HL-60/S4 (cell line): ENCODE data around the gene OSER1.

Source experiments
- in situ Hi-C: fragments of 300-500 bp; cut with MboI; formaldehyde crosslinking; loops from 2 replicates; pipeline ENCODE4 v1.14.3; 2022; ENCODE audit warnings: low sequenced_read_pairs

Gene OSER1

DNA sequence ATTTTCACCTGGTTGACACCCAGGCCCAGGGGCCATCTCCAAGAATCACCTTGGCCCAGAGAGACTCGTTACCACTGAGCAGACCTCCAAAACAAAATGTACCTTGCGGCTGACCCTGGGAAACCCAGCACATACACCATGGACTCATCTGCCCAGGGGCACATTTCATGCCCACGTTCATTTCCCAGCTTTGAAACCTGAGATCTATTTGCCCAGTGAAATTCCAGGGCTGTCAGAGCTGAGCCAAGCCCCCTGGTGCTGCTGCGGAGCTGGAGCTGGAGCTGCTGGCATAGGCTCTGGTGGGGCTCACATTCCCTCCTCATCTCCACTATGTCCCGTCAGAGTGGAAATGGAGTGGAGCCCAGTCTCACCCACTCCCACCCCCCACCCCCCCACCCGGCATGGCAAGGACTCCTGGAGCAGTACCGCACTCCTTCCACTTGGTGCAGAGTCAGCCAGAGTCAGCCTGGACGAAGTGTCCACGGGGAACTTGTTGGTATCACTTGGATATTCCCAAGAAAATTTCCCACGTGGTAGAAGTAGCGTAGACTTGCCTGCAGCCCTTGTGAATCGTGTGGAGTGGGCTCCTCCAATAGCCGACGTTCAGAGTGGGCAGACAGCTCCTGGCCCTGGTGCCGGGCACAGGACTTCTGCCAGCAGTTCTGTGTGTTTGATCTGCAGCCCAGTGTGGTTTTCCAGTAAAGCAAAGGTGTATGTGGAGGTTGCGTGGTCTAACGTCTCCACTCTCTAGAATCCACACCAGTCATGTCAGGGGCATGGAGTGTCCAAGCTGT is 18.1 kb upstream of the OSER1 start:
- in situ Hi-C loops: no loop called here

DNA sequence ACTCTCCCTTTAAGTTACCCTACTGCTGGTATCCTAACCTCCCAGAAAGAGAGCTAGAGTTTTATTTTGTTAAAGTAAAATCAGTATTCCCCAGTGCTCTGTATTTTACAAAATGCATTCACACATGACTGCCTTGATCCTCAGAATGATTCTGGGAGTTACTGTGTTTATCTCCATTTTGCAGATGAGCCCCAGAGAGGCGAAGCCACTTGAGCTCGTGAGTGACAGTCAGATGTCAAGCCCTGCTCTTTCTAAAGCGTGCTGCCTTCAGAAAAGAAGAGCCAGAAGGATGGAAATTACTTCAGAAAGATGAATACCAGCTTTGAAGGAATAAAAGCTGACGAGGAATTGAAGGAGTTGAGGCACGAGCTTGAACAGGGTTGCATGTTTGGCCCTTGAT is 14.1 kb upstream of the OSER1 start:
- in situ Hi-C loops: no loop called here

DNA sequence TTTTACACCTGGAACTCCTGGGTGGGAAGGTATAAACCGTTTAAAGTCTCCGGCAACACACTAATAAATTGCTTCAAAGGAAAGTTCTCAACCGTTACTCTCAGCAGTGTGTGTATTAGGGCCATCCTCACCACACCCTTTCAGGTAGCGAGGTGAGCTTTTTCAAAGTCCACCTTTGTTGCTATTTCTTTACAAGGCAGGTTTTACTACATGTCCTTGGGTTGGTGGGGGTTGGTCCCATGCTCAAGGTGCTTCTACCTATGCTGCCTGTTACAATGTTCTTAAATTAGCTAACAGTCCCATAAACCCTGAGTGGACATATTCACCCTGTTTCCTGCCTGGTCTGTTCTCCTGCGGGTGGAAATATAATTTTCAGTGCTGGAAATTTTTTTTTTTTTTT is 13.2 kb upstream of the OSER1 start:
- in situ Hi-C loops: no loop called here

DNA sequence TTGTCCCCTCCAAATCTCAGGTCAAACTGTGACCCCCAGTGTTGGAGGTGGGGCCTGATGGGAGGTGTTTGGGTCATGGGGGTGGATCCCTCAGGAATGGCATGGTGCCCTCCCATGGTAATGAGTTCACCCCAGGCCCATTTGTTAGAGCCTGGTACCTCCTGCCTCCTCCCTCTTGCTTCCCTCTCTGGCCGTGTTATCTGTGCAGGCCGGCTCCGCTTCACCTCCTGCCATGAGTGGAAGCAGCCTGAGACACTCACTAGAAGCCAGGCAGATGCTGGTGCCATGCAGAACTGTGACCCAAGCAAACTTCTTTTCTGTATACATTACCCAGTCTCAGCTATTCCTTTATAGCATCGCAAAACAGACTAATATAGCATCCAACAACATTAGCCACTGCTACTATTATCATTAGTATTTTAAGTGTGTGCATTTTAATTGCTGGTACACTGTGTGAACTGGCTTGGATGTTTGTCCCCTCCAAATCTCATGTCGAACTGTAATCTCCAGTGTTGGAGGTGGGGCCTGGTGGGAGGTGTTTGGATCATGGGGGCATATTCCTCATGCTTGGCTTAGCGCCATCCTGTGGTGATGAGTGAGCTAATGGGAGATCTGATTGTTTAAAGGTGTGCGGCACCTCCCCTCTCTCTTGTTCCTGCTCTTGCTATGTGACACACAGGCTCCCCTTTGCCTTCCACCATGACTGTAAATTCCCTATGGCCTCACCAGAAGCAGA is 12.2 kb upstream of the OSER1 start:
- in situ Hi-C loops: no loop called here

DNA sequence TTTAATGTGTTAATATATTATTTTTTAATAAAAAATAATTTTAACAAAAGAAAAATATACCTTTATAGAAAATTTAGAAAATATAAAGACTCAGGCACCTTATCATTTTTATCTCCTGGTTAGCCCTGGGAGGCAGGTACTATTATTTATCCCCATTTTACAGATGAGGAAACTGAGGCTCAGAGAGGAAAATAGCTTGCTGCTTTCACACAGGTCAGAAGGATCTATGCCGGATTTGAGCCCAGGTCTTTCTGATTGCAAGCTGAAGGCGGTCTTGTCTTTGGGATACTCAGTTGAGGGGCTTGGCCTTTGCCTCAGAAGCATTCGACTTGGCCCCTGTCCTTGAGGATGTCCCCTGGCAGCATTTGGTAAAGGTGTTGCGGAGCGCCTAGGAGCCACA is 11.5 kb upstream of the OSER1 start:
- in situ Hi-C loops: no loop called here

DNA sequence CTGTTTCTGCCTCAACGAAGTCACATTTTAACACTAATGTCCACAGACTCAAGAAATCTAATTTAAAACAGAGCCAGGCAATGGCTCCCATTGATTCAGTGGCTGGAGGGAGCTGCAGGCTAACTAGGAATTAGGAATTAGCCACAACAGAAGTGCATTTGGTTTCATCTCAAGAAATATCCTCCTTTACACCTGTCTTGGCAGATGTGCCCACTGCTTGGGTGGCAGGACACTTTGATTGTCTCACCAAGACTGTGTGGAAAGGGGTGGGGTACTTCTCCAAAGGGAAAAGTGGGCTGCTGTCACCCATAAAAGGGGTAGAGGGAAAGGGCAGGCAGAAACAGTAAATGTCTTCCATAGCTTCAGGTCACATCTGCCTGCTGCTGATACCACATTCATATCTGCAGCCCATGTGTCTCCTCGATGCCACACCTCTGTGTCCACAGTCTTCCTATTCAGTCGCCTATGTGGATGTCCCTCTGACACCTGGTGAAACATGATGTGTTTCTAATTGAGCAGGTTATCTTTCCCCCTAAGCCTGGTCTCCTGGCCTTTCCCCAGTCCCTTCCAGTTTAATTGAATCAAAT is 10.9 kb upstream of the OSER1 start:
- in situ Hi-C loops: no loop called here

DNA sequence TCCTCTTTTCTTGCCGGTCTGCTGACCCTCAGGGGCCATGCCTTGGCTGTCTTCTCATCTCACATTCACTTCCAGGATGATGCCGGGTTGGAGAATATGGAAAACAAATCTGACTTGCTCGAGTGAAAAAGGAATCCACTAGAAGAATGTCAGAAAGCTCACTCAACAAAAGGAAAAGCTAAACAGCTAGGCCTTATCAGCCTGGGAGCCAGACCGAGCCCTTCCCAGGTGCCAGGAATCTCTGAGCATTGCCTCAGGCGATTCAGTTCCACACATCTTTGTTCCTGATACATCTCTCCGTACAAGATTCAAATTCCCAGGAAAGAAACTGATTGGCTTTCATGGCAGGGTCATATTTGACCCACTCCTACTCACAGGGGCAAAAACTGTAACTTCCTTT is 9.2 kb upstream of the OSER1 start:
- in situ Hi-C loops: loop anchor here (10.0 kb wide), 1 partner anchor 245 kb away; no protein-coding TSS in a partner anchor

DNA sequence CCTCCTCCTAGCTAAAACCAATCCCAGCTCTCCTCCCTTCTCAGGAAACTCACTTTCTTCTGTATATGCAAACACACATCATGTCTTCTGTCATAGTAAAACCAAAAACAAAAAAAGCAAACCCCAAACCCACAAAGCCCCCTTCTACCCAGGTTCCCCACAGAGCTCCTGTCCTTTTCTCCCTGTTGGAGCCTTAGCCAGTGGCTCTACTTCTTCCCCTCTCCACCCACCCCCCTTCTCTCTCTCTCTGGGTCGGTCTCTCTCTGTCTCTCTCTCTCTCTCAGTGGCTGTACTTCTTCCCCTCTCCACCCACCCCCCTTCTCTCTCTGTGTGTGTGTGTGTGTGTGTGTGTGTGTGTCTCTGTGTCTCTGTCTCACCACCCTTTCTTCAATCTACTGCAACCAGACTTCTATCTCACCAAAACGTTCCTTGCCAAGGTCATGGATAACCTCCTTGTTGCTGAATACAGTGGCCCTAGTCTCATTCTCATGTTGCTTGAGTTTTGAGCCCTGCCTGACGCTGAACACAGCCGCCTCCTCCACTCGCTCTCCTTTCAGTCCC is 8.7 kb upstream of the OSER1 start:
- in situ Hi-C loops: loop anchor here (10.0 kb wide), 1 partner anchor 246 kb away; no protein-coding TSS in a partner anchor

DNA sequence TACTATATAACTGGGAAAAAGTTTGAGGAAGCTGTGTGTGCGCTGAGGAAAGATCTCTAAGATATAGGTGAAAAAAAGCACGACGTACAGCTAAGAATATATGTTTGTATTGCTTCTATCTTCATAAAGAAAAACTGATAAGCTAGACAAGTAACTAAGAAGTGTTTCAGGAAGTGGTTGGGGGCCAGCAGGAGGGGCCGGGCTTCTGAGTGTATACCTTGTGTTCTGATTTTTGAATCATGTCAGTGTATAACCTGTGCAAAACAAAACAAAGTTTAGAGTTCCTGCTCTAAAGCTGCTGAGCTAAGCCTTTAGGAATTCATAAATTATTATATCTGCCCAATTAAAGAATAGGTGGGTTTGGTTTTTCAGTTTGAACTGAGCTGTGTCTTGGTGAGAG is 7.9 kb upstream of the OSER1 start:
- in situ Hi-C loops: loop anchor here (10.0 kb wide), 1 partner anchor 246 kb away; no protein-coding TSS in a partner anchor

DNA sequence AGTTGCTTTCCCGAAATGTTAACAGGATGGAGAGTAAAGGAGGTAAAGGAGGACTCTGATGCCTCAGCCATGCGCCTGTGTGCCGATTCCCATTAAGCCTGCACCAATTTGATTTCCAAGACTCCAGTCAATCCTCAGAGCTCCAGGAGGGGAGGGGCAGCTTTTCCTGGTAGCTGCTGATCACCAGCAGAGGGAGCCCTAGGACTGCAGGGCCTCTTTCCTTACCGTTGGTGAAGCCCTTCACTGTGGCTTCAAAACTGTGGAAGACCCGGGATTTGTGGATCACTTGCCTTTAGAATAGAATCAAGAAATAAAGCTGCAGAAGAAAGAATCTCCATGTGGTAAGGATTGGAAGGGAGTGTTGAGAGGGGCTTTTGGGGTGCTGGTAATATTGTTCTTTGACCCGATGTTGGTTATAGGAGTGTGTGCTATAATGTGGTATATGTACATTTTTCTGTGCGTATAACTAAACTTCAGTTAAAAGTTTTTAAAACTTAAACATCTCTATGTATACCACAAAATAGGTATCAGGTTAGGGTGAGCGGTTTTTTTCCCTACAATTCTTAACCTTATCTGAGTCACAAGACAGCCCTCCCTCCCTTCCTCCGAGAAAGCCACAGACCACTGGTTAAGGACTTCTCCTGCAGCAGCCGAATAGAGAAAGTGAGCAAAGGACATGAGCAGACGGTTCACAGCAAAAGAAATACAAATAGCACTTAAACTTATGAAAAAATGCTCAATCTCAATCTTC is 6.9 kb upstream of the OSER1 start:
- in situ Hi-C loops: loop anchor here (10.0 kb wide), 1 partner anchor 247 kb away; no protein-coding TSS in a partner anchor

DNA sequence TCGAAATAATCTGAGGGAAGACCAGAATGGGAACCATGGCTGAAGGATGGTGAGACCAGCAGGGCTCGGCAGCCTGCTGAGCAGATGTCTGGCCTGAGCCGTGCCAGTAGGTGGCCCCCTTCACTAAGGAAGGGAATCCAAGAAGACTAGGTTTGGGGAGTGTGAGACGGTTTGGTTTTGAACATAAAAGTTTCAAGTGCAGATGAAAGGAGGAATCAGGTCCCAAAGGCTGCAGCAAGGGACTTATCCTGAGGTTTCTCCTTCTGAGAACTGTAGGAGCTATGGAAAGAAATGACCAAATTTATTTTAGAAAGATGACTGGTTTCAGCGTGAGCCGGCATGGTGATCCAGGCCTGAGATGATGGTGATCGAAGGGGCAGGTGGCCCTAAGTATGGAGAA is 4.6 kb upstream of the OSER1 start:
- in situ Hi-C loops: loop anchor here (10.0 kb wide), 1 partner anchor 250 kb away; no protein-coding TSS in a partner anchor

DNA sequence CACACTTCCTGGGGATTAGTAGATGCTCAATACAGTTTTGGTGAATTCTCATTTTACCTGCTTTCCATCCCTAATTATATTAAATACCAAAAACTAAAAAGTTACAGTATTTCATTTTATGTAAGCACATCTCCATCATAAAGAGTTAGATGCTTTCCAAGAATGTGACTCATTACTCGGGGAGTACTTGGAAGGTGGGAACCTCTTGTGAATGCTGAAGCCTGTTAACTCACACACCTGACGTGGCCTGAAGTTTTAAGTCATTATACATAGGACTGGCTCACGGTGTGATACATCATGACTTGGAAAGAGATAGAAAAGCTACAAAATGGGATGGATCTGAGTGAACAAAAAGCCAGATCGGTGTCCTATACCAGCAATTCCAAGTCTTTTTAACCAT is 2.2 kb upstream of the OSER1 start:
- in situ Hi-C loops: loop anchor here (10.0 kb wide), 1 partner anchor 252 kb away; no protein-coding TSS in a partner anchor

DNA sequence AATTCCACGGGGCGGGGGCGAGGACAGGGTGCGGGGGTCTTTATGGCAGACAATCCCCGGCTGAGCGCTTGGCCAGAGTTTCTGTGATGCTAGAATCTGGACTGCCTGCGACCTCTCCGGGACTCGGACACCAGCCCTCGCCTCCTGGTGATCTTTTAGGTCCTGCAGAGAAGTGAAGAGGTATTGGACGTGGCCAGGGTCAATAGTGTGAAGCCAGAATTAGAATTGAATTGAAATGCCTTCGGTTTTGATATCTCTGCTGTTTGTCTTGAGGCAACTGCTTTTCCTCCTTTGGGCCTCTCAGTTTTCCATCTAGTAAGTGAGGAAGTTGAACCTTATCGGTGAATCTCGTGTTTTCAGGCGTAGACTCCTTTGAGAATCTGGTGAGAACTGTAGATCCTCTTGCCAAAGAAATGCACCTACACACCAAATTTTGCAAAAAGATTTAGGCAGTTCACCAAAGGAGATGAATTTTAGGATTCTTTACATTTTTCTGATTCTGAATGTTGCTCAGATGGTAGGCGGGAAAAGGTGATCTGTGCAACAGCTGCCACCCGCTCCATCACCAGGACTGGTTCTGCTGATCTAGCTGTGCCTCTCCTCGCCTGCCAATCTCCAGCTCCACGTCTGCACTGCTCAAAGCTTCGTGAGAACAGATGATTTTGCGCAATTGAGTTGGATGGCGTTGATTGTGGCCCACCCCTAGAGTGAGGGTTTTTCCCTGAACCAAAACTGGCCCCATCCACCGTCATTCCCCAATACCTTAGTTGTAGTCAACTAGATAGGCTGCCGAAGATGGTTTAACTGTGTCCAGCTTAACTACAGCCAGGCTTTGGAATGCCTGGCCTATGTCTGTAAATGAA is 837 bp upstream of the OSER1 start:
- in situ Hi-C loops: loop anchor here (10.0 kb wide), 1 partner anchor 253 kb away; no protein-coding TSS in a partner anchor

DNA sequence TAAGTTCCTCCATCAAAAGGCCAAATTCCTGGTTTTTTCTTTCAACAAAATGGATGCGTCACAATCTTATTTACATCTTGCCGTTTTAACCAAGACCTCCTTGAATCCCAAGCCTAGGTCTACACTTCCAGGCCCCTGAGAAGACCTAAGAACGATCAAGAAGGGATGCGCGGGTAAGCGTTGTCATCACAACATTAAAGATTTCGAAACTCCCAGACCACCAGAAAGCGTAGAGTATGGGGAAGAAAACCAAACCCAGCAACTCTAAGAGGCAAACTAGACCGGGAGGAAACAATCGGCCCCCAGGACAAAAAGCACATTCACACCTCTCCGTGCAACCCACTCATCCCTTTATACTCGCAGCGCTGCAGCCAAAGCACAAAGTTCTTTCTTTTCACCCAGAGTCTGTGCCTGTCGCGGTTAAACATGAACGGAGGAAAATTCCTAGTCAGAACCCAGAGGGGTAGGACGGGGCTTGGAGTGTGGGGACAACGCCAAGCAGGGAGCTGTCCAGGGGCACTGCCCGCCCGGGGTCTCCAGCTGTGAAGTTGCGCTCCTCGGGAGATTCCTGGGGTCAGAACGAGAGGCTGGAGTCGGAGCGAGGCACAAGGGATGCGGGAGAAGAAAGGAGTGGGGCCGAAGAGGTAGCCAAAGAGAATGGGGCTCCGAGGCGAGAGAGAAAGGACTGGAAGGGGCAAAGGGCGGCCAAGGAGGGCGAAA is 725 bp downstream of the OSER1 start:
- in situ Hi-C loops: loop anchor here (10.0 kb wide), 1 partner anchor 255 kb away; no protein-coding TSS in a partner anchor

DNA sequence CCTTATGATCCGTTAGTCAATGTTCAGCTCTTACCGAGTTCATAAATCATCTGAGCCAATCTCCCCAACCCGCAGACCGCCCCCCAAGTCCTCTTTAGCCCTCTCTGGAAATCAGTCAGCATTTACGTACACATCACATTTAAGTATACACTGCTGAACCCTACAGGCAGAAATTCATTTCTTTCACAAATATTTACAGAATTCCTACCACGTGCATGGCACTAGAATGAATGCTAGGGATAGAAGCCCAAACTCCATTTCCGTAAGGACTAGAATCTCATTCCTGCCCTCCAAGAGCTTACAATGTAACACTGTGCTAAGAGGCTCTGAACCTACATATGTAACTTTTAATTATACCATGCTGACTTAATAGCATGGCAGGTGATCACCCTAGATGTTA is 1.8 kb downstream of the OSER1 start:
- in situ Hi-C loops: no loop called here

DNA sequence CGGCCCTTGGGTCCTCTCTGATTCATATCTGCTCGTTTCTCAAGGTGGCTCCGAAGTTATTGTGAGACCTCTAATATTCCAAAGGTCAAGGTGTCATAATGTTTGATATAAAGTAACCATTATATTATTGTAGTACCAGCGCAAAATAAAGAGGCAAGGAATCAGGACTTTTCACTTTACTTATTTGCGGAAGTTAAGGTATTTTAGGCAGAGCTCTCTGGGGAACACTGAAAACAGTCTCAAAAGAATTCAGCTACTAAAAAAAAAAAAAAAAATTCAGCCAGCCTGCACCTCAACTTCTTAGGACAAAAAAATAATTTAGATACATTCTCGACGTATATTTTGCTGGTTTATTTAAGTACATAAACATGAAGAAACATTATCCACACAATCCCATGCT is 2.4 kb downstream of the OSER1 start:
- in situ Hi-C loops: no loop called here

DNA sequence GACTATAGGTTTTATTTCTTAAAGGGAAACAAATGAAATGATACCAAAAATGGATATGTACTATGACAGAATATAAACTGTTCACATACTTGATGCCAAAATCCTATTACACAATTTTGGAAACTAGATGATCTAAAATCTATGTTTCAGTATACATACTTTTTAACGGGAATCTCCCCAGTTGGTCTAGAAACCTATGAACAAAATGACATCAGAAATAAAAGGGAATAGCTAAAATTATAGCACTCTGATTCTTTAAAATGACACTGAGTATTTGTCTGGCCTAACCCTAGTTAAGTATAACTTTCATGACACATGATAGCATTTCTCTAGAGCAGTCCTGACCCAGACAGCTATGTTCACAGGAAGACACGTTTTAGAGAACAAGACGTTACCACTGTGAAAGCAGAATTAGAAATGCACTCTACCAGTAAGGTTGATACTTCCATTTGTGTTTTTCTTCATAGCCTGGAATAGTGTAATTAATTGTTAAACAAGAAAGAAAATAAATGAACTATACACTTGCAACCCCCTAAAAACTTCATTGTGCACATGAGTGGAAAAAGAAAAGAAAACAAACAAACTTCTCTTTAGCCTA is 3.3 kb downstream of the OSER1 start:
- in situ Hi-C loops: no loop called here

DNA sequence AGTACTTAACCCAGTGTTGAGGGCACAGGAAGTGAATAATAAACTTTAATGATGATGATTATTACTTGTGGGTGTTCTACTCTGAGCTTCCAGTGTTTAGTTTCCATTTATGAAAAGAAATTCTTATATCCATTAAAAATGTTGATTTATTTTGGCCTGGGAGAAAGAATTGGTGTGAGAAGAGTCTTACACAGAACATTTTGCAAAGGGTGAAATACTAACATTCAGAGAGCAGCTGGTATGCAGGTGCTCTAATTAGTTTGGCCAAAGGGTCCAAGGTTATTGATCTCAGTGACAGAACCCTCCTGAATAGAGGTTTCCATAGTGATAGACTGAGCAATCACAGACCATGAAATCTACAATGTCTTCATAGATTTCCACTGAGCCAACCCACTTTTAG is 4.4 kb downstream of the OSER1 start:
- in situ Hi-C loops: no loop called here

DNA sequence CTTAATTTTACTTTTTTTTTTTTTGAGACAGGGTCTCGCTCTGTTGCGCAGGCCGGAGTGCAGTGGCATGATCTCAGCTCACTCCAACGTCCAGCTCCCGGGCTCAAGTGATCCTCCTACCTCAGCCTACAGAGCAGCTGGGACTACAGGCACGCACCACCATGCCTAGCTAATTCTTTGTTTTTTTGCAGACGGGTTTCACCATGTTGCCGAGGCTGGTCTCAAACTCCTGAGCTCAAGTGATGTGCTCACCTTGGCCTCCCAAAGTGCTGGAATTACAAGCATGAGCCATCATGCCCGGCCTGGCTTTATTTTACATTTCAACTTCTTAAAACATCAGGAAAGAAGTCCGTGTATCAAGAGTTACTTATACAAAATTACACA is 5.7 kb downstream of the OSER1 start:
- in situ Hi-C loops: no loop called here
